WTC11 (cell line): Measurements from ENCODE around the gene FILIP1L. TPM values are rescaled to one million over a fixed set of nuclear protein-coding genes. Genes with fewer than 3 reads are reported as not detected.

Source experiments
- ATAC-seq: fragments of 200-7000 bp; cut with Tn5 transposase; 2 replicates; pipeline ENCODE4 v1.10.0; 2021; ENCODE audit warnings: mild to moderate bottlenecking, moderate library complexity
- CTCF ChIA-PET: fragments of 300-600 bp; sonication (Branson Sonifier 250); formaldehyde crosslinking; loops from one replicate; lab custom pipeline; 2021; ENCODE audit warnings: antibody characterized with exemption; lab: Charles Lee
- POLR2A ChIA-PET: fragments of 350-600 bp; sonication (Branson Sonifier 250); formaldehyde crosslinking; loops from one replicate; lab custom pipeline; 2021; ENCODE audit warnings: antibody characterized with exemption; lab: Charles Lee
- DNase-seq: peaks from one replicate; pipeline ENCODE4 v3.0.0; 2021; ENCODE audit warnings: low spot score
- H3K27ac Mint-ChIP-seq: 2 replicates; pipeline ENCODE4 v1.8.0; 2021; ENCODE audit warnings: mixed read lengths
- H3K27me3 Mint-ChIP-seq: 2 replicates; pipeline ENCODE4 v1.8.0; 2021; ENCODE audit warnings: low read depth, mild to moderate bottlenecking, moderate library complexity, mixed read lengths
- H3K36me3 Mint-ChIP-seq: 2 replicates; pipeline ENCODE4 v1.8.0; 2021; ENCODE audit warnings: mixed read lengths
- H3K4me1 Mint-ChIP-seq: 2 replicates; pipeline ENCODE4 v1.8.0; 2022; ENCODE audit warnings: mixed read lengths
- H3K4me3 Mint-ChIP-seq: 2 replicates; pipeline ENCODE4 v1.8.0; 2021; ENCODE audit warnings: mild to moderate bottlenecking, moderate library complexity, mixed read lengths
- H3K9me3 Mint-ChIP-seq: 2 replicates; pipeline ENCODE4 v1.8.0; 2021; ENCODE audit warnings: mixed read lengths
- ATF3 ChIP-seq: sonication (generic); formaldehyde crosslinking; conservative IDR thresholded peaks from 2 replicates; pipeline ENCODE4 v1.8.1; 2022; ENCODE audit warnings: mild to moderate bottlenecking, missing genetic modification reagents
- ATF6 ChIP-seq: sonication (generic); formaldehyde crosslinking; IDR thresholded peaks from 2 replicates; pipeline ENCODE4 v1.8.1; 2023; ENCODE audit warnings: mild to moderate bottlenecking, missing genetic modification reagents
- CBFB ChIP-seq: sonication (generic); formaldehyde crosslinking; IDR thresholded peaks from 2 replicates; pipeline ENCODE4 v1.8.1; 2022; ENCODE audit warnings: mild to moderate bottlenecking, low read depth, missing genetic modification reagents
- CDX4 ChIP-seq: fragments of 250-450 bp; sonication (Bioruptor Pico); IDR thresholded peaks from 2 replicates; pipeline ENCODE4 v1.9.0; 2021; ENCODE audit warnings: moderate library complexity, mild to moderate bottlenecking, inconsistent platforms, borderline replicate concordance
- FOXK1 ChIP-seq: sonication (generic); formaldehyde crosslinking; IDR thresholded peaks from 2 replicates; pipeline ENCODE4 v1.8.0; 2022; ENCODE audit warnings: mild to moderate bottlenecking, moderate library complexity, missing genetic modification reagents
- GABPB1 ChIP-seq: sonication (generic); formaldehyde crosslinking; IDR thresholded peaks from 2 replicates; pipeline ENCODE4 v1.8.1; 2023; ENCODE audit warnings: mild to moderate bottlenecking, missing genetic modification reagents
- HMGXB4 ChIP-seq: sonication (generic); formaldehyde crosslinking; IDR thresholded peaks from 2 replicates; pipeline ENCODE4 v1.8.1; 2023; ENCODE audit warnings: mild to moderate bottlenecking, moderate library complexity, missing genetic modification reagents
- KAT7 ChIP-seq: sonication (generic); formaldehyde crosslinking; IDR thresholded peaks from 2 replicates; pipeline ENCODE4 v1.8.1; 2023; ENCODE audit warnings: missing genetic modification reagents, mild to moderate bottlenecking, borderline replicate concordance
- NR2C2 ChIP-seq: sonication (generic); formaldehyde crosslinking; IDR thresholded peaks from 2 replicates; pipeline ENCODE4 v1.8.0; 2022; ENCODE audit warnings: mild to moderate bottlenecking, missing genetic modification reagents
- STAT6 ChIP-seq: sonication (generic); formaldehyde crosslinking; conservative IDR thresholded peaks from 2 replicates; pipeline ENCODE4 v1.8.1; 2023; ENCODE audit warnings: mild to moderate bottlenecking, low read depth, missing genetic modification reagents, moderate library complexity
- ZBTB21 ChIP-seq: sonication (generic); formaldehyde crosslinking; IDR thresholded peaks from 2 replicates; pipeline ENCODE4 v1.8.1; 2023; ENCODE audit warnings: mild to moderate bottlenecking, missing genetic modification reagents, borderline replicate concordance
- ZNF232 ChIP-seq: sonication (generic); formaldehyde crosslinking; IDR thresholded peaks from 2 replicates; pipeline ENCODE4 v1.8.0; 2022; ENCODE audit warnings: mild to moderate bottlenecking, missing genetic modification reagents
- ZNF281 ChIP-seq: sonication (generic); formaldehyde crosslinking; IDR thresholded peaks from 2 replicates; pipeline ENCODE4 v1.8.0; 2023; ENCODE audit warnings: mild to moderate bottlenecking, missing genetic modification reagents
- ZNF423 ChIP-seq: fragments of 250-450 bp; sonication (Bioruptor Pico); IDR thresholded peaks from 2 replicates; pipeline ENCODE4 v2.1.2; 2022; ENCODE audit warnings: mild to moderate bottlenecking, moderate library complexity
- ZNF425 ChIP-seq: fragments of 250-450 bp; sonication (Bioruptor Pico); conservative IDR thresholded peaks from 2 replicates; pipeline ENCODE4 v1.9.0; 2021; ENCODE audit warnings: mild to moderate bottlenecking
- ZSCAN18 ChIP-seq: fragments of 250-450 bp; sonication (Bioruptor Pico); IDR thresholded peaks from 2 replicates; pipeline ENCODE4 v2.1.2; 2022; ENCODE audit warnings: mild to moderate bottlenecking, moderate library complexity
- total RNA-seq: library from RNA; stranded (reverse); gene quantifications from 3 replicates; pipeline ENCODE4 v1.2.3, GENCODE V29; 2021

FILIP1L gene
- total RNA-seq, 1 experiment from 2014 or later: 0.17 TPM

GRCh38 chr3:99903869-99904268 is 210.4 kb downstream of the FILIP1L start:
- DNase-seq (no peak), ATAC-seq (no peak)
- CTCF ChIA-PET: no interaction called here
- Mint-ChIP-seq H3K4me1 (peaks cover 22% of the 10 kb centered on the region), H3K9me3 (no peaks in the 10 kb centered on the region), H3K27ac (no peak overlapping the region), H3K36me3 (no peaks in the 10 kb centered on the region), H3K4me3 (no peak overlapping the region), H3K27me3 (no peaks in the 10 kb centered on the region)
- TF ChIP-seq ZBTB21 (CRISPR knock-in tag) (no peak), ATF3 (CRISPR knock-in tag) (no peak), ZNF281 (CRISPR knock-in tag) (no peak), ZNF232 (CRISPR knock-in tag) (no peak), KAT7 (CRISPR knock-in tag) (no peak), HMGXB4 (CRISPR knock-in tag) (no peak), ZSCAN18 (CRISPR knock-in tag) (no peak), FOXK1 (CRISPR knock-in tag) (no peak), ZNF425 (CRISPR knock-in tag) (no peak), CBFB (no peak), ZNF423 (CRISPR knock-in tag) (no peak)
- POLR2A ChIA-PET: no interaction called here

GRCh38 chr3:99902091-99902490 is 212.2 kb downstream of the FILIP1L start:
- POLR2A ChIA-PET: no interaction called here
- ATAC-seq (no peak), DNase-seq (no peak)
- Mint-ChIP-seq H3K4me1 (peaks cover 25% of the 10 kb centered on the region), H3K27me3 (no peaks in the 10 kb centered on the region), H3K27ac (no peak overlapping the region), H3K4me3 (no peak overlapping the region), H3K9me3 (no peaks in the 10 kb centered on the region), H3K36me3 (no peaks in the 10 kb centered on the region)
- CTCF ChIA-PET: interaction anchor here (1.4 kb wide), 1 partner anchor 18 kb away, joined by 3 read pairs; no protein-coding TSS in a partner anchor
- TF ChIP-seq HMGXB4 (CRISPR knock-in tag): no peak
- no peak for TF ChIP-seq NR2C2 (CRISPR knock-in tag)
- TF ChIP-seq ZBTB21 (CRISPR knock-in tag): no peak
- no peak for TF ChIP-seq CDX4 (CRISPR knock-in tag)
- TF ChIP-seq ZSCAN18 (CRISPR knock-in tag): no peak
- no peak for TF ChIP-seq STAT6 (CRISPR knock-in tag)
- no peak for TF ChIP-seq GABPB1 (CRISPR knock-in tag)
- no peak for TF ChIP-seq ATF6 (CRISPR knock-in tag)
